GDM1 (cell line): ENCODE results near the gene SSX2IP.
"Not testable (repeated sequence)": the region's sequence is repeated elsewhere in the genome, so short reads cannot be mapped to it uniquely, and the experiment has no call there.

Experiments used
- DNase-seq: peaks from one replicate; lab custom pipeline; 2025; lab: John Stamatoyannopoulos, UW

Gene SSX2IP

DNA sequence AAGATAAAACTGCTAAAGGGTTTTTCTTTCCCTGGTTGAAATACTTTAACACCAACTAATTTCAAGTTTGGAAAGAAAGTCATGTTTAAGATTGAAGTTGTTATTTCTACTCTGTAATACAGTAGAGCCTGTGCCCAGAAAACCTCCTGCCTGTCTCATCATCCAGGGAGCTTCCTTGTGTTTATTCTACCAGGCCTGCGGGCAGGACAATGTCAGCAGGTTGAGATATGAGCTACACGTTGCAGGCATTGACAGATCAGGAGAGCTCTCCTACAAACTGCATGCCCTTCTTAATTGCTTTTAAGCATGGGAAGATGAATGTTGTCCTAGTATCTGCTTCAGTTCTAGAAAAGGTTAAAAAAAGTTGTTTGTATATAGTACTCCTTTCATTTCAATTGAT lies 72.9 kb downstream of the SSX2IP start:
- DNase-seq = no peak

DNA sequence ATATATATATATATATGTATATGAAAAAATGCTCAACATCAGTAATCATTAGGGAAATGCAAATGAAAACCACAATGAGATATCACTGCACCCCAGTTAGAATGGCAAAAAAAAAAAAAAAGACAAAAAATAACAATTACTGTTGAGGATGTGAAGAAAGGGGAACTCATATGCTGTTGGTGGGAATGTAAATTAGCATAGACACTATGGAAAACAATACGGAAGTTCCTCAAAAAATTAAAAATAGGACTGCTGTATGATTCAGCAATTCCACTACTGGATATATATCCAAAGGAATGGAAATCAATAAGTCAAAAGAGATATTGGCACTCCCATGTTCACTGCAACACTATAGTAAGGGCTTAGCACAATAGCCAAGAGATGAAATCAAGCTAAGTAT lies 74.5 kb downstream of the SSX2IP start:
- no peak for DNase-seq

GRCh38 chr1:84613887-84614286 lies 76.4 kb downstream of the SSX2IP start:
- DNase-seq = no peak

DNA sequence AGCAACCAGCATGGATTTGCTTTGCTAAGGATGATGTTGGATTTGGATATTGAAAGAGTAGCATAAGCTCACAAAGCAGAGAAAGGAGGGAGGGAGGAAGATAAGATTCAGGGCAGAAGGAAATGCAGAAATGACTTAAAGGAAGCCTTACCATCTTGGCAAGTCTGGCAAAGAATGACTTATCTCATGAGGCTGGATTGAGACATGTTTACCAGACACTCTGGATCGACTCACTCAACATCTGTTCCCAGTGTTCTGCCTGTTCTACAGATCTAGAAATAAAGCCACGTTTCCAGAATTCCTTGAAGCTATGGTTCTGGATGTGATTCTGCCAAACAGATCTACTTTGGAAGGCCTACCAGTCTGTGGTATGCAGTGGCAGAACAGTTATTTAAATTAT lies 77.2 kb downstream of the SSX2IP start:
- DNase-seq = no peak

DNA sequence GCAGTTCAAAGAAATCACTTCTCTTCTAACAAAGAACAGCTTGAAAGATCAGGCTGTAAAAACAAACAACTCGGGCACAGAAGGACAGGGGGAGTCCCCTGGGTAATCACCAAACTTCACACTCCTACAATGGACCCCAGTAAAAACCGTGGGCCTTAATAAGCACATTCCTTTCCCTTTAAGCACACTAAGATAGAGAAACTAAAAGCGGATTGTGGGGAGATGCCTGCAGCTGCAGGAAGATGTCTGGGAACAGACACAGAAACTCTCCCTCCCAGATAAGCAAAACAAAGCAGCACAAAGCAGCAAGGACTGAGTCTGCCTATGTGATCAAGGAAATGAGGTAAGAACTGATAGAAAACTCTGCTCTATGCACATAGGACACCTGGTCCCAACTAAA lies 78.5 kb downstream of the SSX2IP start:
- no peak for DNase-seq

- DNase-seq = no peak
Measured at GRCh38 chr1:84611091-84611490, 79.2 kb downstream of the SSX2IP start.

DNA sequence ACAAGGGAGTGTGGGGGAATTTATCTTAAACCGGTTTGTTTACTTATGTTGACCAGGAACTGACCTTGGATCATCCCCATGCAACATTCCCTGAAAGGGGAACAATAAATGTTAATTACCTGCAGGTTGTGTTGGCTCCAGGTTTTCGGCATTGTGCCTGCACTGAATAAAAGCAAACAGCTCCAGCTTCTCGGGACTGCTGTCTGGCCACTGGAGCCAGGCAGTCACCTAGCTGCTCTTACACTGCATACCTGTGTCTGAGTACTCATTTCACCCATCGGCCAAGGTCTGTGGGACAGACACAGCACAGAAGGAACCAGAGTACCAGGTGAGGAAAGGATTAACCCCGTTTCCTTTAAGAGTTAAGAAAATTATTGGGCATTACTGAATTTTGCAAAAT lies 83.3 kb downstream of the SSX2IP start:
- DNase-seq = no peak

- DNase-seq = no peak
Measured at GRCh38 chr1:84605157-84605556, 85.1 kb downstream of the SSX2IP start.

DNA sequence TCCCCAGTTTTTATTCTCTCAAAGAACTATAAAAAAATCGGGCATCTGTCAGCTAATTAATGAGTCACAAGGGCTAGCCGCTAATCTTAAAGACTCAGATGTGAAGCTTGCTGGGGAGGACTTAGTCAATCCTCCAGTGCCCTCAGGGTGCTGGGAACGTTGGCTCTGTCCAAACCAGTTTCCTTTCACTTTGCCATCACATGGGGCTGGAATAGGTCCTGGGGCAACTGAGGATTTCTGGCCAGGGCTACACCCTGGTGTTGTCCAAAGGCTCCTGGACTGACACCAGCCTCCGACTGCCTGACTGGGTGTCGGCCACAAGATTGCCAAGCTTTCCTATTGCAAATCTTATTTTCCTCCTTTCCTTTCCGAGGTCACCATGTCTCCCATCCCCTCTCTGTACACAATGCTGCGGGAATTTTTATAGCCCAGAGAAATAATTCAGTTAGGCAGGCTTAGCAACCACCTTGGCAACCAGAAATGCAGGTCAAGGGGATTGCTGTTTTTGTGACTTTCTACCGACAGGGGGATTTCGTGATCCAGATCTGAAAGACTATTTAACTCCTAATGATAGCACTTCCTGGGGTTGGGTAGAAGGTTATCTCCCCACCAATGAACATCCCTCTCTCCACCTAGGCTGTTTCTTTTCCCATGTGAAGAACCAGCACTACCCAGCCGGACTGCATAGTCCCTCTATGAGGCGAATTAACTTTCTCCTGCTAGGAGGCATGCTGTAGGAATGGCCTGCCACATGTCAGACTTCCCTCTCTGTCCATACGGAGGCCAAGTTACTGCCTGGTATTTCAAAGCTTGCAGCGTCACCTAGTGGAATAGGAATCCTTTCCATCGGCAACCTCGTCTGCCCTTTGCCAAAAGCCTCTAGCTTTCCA lies 86.1 kb downstream of the SSX2IP start:
- DNase-seq = no peak

GRCh38 chr1:84603223-84603622 lies 87.0 kb downstream of the SSX2IP start:
- DNase-seq = no peak

DNA sequence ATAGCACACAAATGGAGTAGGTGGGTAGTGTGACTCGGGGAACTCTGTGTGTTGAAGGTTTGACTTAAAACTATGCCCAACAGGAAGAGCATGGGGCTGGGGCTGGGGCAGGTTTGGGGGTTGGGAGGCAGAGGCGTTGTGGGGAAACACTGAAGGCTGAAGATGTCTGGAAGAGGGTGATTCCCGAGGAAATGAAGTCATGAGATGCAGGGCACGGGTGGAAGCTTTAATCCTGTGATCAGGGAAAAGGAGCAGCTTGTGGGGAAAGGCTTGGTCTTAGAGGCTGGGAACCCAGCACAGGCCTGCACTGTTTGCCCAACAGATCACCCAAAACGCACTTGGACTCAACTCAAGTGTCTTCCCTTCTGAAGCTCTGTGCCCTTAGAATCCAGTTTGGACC lies 89.5 kb downstream of the SSX2IP start:
- no peak for DNase-seq

DNA sequence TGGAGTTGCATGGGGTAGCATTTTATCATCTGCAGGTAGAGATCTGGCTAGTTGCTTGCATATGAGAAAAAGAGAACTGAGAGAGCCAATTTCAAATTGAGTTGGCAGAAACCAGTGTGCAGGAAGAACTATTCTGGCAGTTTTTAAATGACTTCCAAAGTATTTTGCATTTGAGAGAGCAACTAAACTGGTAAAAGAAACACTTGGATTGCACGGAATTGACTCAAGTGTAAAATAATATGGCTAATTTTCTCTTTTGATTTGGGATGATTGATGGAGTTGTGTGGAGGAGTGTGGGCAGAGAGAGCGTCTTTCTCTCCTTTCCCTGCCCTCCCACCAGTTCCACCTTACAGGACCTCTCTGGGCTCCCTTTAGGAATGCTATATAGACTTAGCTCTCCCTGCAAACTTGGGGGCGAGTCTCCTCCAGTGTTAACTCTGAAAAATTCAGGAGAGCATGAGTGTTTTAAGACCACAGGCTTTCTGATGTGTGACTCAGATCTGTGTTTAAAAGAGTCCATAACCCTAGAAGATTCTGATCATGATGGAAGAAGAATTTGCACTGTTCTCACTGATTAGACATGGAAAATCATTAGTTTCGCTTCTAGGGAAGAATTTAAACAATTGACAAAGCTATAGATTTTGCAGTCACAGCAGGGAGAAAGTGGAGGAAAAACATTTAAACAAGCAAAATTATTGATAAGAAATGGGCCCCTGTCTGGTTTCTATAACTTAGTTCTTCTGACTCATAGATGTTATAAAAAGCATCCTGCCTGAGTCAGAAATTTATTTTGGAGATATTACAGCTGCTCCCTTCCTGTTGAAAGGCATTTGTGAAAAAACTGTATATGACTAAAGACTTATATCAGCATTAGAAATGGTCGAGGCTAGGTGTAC lies 91.2 kb downstream of the SSX2IP start:
- no peak for DNase-seq

- no peak for DNase-seq
Measured at GRCh38 chr1:84598418-84598817, 91.8 kb downstream of the SSX2IP start.

DNA sequence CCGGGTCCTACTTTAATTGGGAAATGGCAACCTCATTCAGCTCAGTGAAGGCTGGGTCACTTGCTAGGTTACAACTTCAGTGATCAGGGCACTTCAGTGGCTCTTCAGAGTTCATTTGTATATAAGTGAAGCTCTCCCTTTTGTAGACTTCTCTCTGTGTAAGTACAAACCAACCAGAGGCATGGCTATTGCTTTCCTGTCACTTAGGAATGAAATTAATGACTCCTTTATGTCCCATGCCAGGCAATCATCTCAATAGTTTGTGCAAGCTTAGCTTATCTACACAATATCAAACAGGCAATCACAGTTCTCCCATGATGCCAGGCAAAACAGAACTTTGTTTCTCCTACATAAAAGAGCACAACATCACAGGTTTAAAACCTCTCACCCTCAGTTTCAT lies 93.2 kb downstream of the SSX2IP start:
- DNase-seq = no peak

DNA sequence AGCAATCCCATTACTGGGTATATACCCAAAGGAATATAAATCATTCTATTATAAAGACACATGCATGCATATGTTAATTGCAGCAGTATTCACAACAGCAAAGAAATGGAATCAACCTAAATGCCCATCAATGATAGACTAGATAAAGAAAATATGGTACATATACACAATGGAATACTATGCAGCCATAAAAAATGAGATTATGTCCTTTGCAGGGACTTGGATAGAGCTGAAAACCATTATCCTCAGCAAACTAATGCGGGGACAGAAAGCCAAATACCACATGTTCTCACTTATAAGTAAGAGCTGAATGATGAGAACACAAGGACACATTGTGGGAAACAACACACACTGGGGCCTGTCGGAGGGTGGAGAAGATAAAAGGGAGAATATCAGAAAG lies 95.3 kb downstream of the SSX2IP start:
- DNase-seq = not testable (repeated sequence)
